LNCaP clone FGC (cell line): Measurements from ENCODE around the gene KCNQ1.

Source experiments
- DNase-seq: peaks from one replicate; pipeline ENCODE4 v3.0.0-alpha.2; 2011; ENCODE audit warnings: low read depth
- H3K4me3 ChIP-seq: 2 replicates; pipeline ENCODE4 v1.5.1; 2011; ENCODE audit warnings: mild to moderate bottlenecking, low read depth, low read length, control low read depth
- TF ChIP-seq, protein P1 (sequence below): IDR thresholded peaks from 2 replicates; pipeline ENCODE4 v1.5.1; 2012; ENCODE audit warnings: mild to moderate bottlenecking; ENCODE audit not compliant: control insufficient read depth, insufficient read depth; ENCODE audit errors: extremely low read depth

Gene KCNQ1

DNA sequence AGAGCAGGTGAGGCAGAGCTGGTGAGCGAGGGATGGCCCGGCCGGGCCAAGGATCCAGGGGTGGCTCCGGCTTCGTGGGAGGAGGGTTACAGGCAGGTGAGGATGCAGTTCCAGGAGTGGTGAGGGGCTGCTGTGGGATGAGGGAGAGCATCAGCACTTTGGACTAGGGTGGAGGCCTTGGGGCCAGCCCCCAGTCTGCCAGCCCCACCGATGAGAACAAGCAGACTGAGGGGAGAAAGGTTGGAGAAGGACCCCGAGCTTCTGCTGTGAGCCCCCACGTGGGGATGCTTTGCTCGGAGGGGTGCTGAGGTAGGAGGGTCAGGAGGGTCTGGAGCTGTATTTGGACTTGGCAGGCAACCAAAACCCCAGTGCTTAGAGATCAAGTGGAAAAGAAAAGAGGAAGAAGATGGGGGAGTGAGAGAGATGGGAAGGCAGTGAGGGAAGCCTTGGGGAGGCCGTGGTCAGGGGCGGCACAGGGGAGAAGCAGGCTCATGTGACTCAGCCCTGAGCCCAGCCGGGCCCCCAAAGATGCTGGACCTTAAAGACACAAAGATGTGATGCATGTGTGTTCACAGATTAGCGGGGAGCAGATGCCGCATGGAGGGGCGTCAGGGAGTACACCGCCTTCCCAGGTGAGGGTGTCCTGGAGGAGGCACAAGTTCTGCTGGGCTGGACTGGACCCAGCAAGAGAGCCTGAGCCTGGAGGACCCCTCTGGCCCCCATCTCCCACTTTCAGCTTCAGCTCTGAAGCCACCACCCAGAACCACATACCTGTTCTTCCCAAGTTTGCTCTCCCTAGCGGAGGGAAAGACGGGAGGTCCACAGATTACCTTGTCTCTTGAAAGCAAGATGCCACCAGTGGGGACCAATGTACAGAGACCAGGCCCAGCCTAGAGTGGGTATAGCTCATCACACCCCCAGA, 349.5 kb downstream of the KCNQ1 start:
- TF ChIP-seq, protein P1, sequence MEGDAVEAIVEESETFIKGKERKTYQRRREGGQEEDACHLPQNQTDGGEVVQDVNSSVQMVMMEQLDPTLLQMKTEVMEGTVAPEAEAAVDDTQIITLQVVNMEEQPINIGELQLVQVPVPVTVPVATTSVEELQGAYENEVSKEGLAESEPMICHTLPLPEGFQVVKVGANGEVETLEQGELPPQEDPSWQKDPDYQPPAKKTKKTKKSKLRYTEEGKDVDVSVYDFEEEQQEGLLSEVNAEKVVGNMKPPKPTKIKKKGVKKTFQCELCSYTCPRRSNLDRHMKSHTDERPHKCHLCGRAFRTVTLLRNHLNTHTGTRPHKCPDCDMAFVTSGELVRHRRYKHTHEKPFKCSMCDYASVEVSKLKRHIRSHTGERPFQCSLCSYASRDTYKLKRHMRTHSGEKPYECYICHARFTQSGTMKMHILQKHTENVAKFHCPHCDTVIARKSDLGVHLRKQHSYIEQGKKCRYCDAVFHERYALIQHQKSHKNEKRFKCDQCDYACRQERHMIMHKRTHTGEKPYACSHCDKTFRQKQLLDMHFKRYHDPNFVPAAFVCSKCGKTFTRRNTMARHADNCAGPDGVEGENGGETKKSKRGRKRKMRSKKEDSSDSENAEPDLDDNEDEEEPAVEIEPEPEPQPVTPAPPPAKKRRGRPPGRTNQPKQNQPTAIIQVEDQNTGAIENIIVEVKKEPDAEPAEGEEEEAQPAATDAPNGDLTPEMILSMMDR, result no peak
- H3K4me3 ChIP-seq, result no peak overlapping the region
- no peak for DNase-seq

DNA sequence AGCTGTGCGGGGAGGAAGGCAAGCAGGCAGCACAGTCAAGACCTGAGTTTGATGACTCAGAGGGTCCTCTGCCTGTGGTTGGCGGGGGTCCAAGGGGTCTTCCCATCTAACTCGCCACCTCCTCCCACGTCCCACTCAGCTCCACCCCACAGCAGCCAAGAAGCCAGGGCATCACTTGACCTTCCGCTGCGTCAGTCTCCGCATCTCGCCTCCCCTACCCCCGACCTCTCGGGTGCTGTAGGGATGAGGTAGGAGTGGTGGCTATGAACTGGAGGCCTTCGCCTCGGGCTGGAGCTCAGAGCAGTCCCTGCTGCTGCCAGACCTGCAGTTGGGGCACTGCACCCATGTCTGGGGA, 350.1 kb downstream of the KCNQ1 start:
- H3K4me3 ChIP-seq, result no peak overlapping the region
- TF ChIP-seq, protein P1, result no peak
- no peak for DNase-seq

DNA sequence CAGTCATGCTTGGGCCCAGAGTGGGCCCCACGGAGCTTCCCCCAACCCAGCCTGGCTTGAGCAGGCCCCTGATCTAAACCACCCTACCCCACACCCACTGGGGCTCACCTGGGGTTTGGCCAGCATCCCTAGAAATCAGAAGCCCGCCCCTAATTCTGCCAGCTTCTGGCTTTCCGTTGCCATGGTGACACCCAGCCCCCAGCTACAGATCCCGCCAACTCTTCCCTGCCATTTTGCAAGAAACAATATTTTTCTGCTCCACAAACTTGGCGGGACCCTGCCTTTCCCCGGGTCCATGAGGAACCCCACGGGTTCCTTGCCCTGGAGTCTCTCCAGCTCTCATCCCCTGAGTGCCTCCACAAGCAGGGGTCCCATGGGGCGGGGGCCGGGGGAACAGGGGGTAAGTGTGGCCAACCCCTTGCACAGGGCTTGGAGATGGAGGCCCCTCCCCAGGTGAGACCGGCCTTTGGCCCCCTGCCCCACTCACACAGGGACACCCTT, 350.7 kb downstream of the KCNQ1 start:
- H3K4me3 ChIP-seq, result no peak overlapping the region
- DNase-seq, result no peak
- TF ChIP-seq, protein P1, result no peak

DNA sequence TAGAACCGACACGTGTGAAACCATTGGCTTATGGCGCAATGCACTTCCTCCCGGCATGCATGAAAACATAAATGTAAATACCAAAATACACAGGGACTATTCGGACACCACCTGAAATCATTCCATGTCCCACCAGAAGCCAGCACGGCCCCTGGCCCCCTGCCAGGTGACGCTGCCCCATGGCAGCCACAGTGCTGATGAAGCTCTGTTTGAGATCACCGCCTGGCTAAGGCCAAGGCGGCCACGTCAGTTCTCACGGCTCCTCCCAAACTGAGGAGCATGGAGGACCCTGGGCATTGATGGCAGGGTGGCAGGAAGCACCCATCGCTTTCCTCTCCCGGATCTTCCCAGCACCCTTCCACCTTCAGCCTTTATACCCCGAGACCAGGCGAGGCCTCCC, 351.3 kb downstream of the KCNQ1 start:
- no peak for DNase-seq
- TF ChIP-seq, protein P1, result no peak
- no peak overlapping the region for H3K4me3 ChIP-seq

DNA sequence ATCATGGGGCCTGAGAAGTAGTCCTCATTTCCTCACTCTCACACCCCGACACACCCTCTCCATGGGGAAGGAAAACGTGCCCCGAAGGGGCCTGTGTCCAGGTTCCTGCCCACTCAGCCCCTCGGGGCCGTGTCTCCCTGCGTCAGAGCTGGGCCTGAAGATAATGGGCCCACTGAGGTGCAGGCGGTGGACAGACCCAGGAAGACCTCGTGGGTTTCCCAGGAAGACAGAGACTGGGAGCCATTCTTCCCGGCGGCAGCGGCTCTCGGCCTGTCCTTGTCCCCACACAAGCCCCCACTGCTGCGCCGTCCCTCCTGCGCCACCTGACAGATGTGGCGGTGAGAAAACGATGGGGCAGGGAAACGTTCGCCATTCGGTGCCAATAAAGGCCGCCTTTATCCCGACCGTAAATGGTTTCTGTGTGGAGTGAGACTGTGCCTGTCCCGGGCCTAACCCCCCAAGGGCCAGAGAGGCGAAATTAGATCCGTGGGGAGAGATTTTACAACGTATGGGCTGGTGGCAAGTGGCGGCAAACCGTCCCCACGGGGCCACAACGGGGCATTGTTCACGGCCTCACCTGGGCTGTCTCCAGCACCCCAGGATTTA, 351.8 kb downstream of the KCNQ1 start:
- no peak overlapping the region for H3K4me3 ChIP-seq
- no peak for DNase-seq
- TF ChIP-seq, protein P1, result no peak

DNA sequence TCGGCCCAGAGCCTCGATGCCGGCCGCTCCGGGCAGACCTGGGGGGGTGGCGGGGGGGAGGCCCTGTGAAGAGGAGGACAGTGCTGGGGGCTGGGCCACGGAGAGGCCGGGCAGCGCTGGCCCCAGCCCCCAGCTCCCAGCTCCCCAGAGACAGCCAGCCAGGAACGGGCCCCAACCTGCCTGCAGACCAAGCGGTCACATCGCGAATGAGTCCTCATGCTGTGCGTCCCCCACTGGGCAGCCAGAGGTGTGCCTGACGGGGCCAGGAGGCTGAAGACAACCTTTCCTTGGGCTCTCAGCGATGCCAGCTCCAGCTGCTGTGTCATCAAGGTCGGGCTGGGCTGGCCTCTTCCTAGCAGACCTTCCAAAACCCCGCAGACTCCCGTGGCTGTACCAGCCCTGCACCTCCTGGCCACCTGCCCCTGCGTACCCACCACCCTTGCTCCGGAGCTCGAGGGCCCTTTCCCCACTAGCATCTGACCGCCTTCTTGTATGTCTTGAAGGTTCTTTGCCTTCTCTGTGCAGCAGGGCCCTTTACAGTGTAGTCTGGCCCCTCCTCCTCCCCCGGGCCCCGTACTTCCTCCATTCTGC, 352.4 kb downstream of the KCNQ1 start:
- no peak overlapping the region for H3K4me3 ChIP-seq
- TF ChIP-seq, protein P1, result no peak
- DNase-seq, result no peak
